Endothelial cell of umbilical vein (primary cell): ENCODE measurements around the gene ZNF79.

Experiments used
- EZH2 ChIP-seq: IDR thresholded peaks from 2 replicates; pipeline ENCODE4 v1.6.1; 2012; ENCODE audit warnings: borderline replicate concordance, low read depth, mild to moderate bottlenecking, moderate library complexity, low read length, inconsistent platforms; ENCODE audit not compliant: severe bottlenecking
- JUN ChIP-seq: IDR thresholded peaks from 2 replicates; pipeline ENCODE4 v1.6.1; 2011; ENCODE audit warnings: borderline replicate concordance, low read depth; ENCODE audit not compliant: insufficient read length, insufficient read depth
- MYC ChIP-seq: IDR thresholded peaks from one replicate; pipeline ENCODE4 v1.6.1; 2011; ENCODE audit warnings: mild to moderate bottlenecking, low read depth, low read length
- POLR2A ChIP-seq: IDR thresholded peaks from 2 replicates; pipeline ENCODE4 v1.6.1; 2012; ENCODE audit warnings: low read depth, mild to moderate bottlenecking, control low read depth, low read length
- POLR2AphosphoS5 ChIP-seq: IDR thresholded peaks from 2 replicates; pipeline ENCODE4 v1.6.1; 2012; ENCODE audit warnings: low read depth, mild to moderate bottlenecking, control low read depth, low read length, moderate library complexity; ENCODE audit not compliant: insufficient read depth
- TF ChIP-seq, protein P1 (sequence below), 2 donors: IDR thresholded peaks; 1 replicate in 1 of 2; 2 replicates in 1 of 2; pipeline ENCODE4 v1.5.1; 2011; ENCODE audit warnings: low read length in 2 of 2, mild to moderate bottlenecking in 2 of 2, moderate library complexity in 2 of 2, control low read depth in 1 of 2, inconsistent platforms in 1 of 2, low read depth in 1 of 2; ENCODE audit not compliant: insufficient read depth in 1 of 2; ENCODE audit errors: extremely low read depth in 1 of 2
- TF ChIP-seq, protein P2 (sequence below): IDR thresholded peaks from 2 replicates; pipeline ENCODE4 v1.6.1; 2011; ENCODE audit not compliant: insufficient read depth, insufficient read length

DNA sequence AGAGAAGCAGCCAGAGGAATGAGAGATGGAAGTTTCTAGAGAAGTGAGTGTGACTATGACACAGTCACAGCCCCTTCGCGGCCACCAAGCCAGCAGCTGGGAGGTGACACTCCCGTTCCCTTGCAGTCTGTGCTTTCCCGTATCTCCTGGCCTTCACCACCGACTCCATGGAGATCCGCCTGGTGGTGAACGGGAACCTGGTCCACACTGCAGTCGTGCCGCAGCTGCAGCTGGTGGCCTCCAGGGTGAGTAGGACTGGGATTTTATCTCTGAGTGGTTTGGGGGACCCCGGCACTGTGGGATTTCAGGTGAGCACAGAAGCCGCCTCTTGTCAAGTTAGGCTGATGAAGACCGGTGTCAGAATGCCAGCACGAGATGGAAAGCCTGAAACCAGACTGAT lies 39.3 kb upstream of the ZNF79 start:
- TF ChIP-seq, protein P1, sequence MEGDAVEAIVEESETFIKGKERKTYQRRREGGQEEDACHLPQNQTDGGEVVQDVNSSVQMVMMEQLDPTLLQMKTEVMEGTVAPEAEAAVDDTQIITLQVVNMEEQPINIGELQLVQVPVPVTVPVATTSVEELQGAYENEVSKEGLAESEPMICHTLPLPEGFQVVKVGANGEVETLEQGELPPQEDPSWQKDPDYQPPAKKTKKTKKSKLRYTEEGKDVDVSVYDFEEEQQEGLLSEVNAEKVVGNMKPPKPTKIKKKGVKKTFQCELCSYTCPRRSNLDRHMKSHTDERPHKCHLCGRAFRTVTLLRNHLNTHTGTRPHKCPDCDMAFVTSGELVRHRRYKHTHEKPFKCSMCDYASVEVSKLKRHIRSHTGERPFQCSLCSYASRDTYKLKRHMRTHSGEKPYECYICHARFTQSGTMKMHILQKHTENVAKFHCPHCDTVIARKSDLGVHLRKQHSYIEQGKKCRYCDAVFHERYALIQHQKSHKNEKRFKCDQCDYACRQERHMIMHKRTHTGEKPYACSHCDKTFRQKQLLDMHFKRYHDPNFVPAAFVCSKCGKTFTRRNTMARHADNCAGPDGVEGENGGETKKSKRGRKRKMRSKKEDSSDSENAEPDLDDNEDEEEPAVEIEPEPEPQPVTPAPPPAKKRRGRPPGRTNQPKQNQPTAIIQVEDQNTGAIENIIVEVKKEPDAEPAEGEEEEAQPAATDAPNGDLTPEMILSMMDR (IDR thresholded peaks at IDR 0.05; ENCODE audit: extremely low read depth in 1 of 2, insufficient read depth in 1 of 2, low read depth in 1 of 2, low read length in 2 of 2) = no peak
- TF ChIP-seq MYC = no peak
- no peak for TF ChIP-seq EZH2
- TF ChIP-seq POLR2AphosphoS5 = no peak
- TF ChIP-seq, protein P2, sequence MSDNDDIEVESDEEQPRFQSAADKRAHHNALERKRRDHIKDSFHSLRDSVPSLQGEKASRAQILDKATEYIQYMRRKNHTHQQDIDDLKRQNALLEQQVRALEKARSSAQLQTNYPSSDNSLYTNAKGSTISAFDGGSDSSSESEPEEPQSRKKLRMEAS = no peak
- TF ChIP-seq POLR2A = no peak
- no peak for TF ChIP-seq JUN
